ENCODE measurements around the gene DNAJB9. TPM values are rescaled to one million over a fixed set of nuclear protein-coding genes. Genes with fewer than 3 reads are reported as not detected.

DNAJB9 gene
- total and polyA plus RNA-seq, 9 of the 15 experiments (the other 6 are each of a cell fraction or from before 2014, with no cell fraction given) = 4.3 to 34.2 (median 9.6) TPM

DNA sequence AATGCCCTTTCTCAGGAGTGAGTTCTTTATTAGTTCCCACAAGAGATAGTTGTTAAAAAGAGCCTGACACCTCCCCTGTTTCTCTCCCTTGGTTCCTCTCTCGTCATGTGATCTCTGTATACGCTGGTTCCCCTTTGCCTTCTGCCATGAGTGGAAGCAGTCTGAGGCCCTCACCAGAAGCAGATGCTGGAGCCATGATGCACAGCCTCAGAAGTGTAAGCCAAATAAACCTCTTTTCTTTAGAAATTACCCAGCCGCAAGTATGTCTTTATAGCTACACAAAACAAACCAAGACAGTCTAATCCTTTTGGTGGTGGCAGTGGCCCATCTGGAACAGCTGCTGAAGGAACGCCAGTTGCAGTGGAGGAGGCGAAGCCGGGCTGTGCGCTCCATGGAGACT is 9.3 kb downstream of the DNAJB9 start:
- ChIA-PET POLR2A (interaction anchor here (0.7 to 1.0 kb wide), 3 partner anchors 9 to 75 kb away, joined by 3 to 4 read pairs (median 3); partner anchors contain the start of genes DNAJB9 and THAP5), CTCF (ENCODE audit: low intra/inter-chr PET ratio) (no interaction called here)
- Histone ChIP-seq H3K9me1 (ENCODE audit: control insufficient read depth, insufficient read depth, low read length) (no peaks in the 10 kb centered on the region), H3K27ac (ENCODE audit: extremely low read depth, low read depth, low read length) (no peak overlapping the region), H3K9me3 (replicated peaks; ENCODE audit: control insufficient read depth, insufficient read depth, low read depth, low read length) (peaks cover 6% of the 10 kb centered on the region; the same call in 1 of the 2 replicates), H3K79me2 (ENCODE audit: control insufficient read depth, insufficient read depth, low read length) (0 out of 3 replicates have a peak, but pooled peaks cover 1% of the 10 kb centered on the region), H2AFZ (ENCODE audit: low read depth, low read length) (no peak overlapping the region), H3K9ac (ENCODE audit: insufficient read depth in 1 of 2, low read depth in 2 of 2, low read length in 2 of 2) (no peak overlapping the region), H3K27me3 (ENCODE audit: control insufficient read depth in 2 of 2, insufficient read depth in 2 of 2, low read length in 2 of 2) (no peaks in the 10 kb centered on the region), H3K4me1 (replicated peaks in 1 of 2; ENCODE audit: control insufficient read depth in 2 of 2, insufficient read depth in 2 of 2, low read length in 2 of 2) (no peaks in the 10 kb centered on the region; a peak in 1 of 5 replicates), H3K4me3 (no peak overlapping the region), H3K36me3 (ENCODE audit: control insufficient read depth, insufficient read depth, low read length) (peaks cover 16% of the 10 kb centered on the region; the same call in 2 of the 3 replicates), H4K20me1 (replicated peaks; ENCODE audit: control insufficient read depth, insufficient read depth, low read length) (no peaks in the 10 kb centered on the region), H3K4me2 (ENCODE audit: insufficient read depth, low read length) (no peak overlapping the region)
- WGBS (ENCODE audit: insufficient coverage, low coverage, missing lambda C conversion rate) = 94% methylated on average over 7 of the region's 7 CpGs
- DNase-seq (ENCODE audit: extremely low read depth in 1 of 4, low spot score in 3 of 4) (no peak), ATAC-seq (no peak), FAIRE-seq (no peak)
- no peak for TF ChIP-seq ZC3H8 (IDR thresholded peaks at IDR 0.05)
- no peak for TF ChIP-seq TAL1 (IDR thresholded peaks at IDR 0.05)
- no peak for TF ChIP-seq CHD2 (IDR thresholded peaks at IDR 0.05; ENCODE audit: low read depth, low read length)
- no peak for TF ChIP-seq JUND (IDR thresholded peaks at IDR 0.05; ENCODE audit: borderline replicate concordance, low read depth, low read length)
- no peak for TF ChIP-seq JUND (tag; IDR thresholded peaks at IDR 0.05; ENCODE audit: borderline replicate concordance, low read depth, low read length)
- TF ChIP-seq SMAD4 (CRISPR knock-in tag; conservative IDR thresholded peaks at IDR 0.05) = no peak
- TF ChIP-seq ZNF316 (IDR thresholded peaks at IDR 0.05) = 0 out of 2 replicates have a peak, but pooled peaks have one; percentile 13
- no peak for TF ChIP-seq HNRNPUL1 (IDR thresholded peaks at IDR 0.05; ENCODE audit: low read length)
- TF ChIP-seq EWSR1 (IDR thresholded peaks at IDR 0.05; ENCODE audit: borderline replicate concordance, low read depth, partially characterized antibody) = no peak
- TF ChIP-seq ZNF766 (CRISPR knock-in tag; conservative IDR thresholded peaks at IDR 0.05) = peak; percentile 95
- no peak for TF ChIP-seq GATAD2B (IDR thresholded peaks at IDR 0.05; ENCODE audit: borderline replicate concordance)
- TF ChIP-seq TFE3 (CRISPR knock-in tag; IDR thresholded peaks at IDR 0.05) = peak; percentile 33; the same call in 1 of the 2 replicates
- TF ChIP-seq PHTF2 (CRISPR knock-in tag; IDR thresholded peaks at IDR 0.05) = no peak
- no peak for TF ChIP-seq RB1 (IDR thresholded peaks at IDR 0.05; ENCODE audit: low read depth)
- no peak for TF ChIP-seq NR4A1 (CRISPR knock-in tag; IDR thresholded peaks at IDR 0.05)
- TF ChIP-seq NR4A1 (tag; IDR thresholded peaks at IDR 0.05) = no peak
- TF ChIP-seq ATF3 (IDR thresholded peaks at IDR 0.05) = no peak
- TF ChIP-seq ATF3 (CRISPR knock-in tag; conservative IDR thresholded peaks at IDR 0.05) = no peak
- TF ChIP-seq PTRF (tag; IDR thresholded peaks at IDR 0.05) = no peak
- no peak for TF ChIP-seq TCF3 (CRISPR knock-in tag; IDR thresholded peaks at IDR 0.05)
- BruUV-seq (replicated peaks) = no TSS peak
- in situ Hi-C loops (cut with MboI) = no loop called here
- intact Hi-C loops (cut with micrococcal nuclease) = no loop called here

Measured in K562 (cell line).